A549 (cell line): ENCODE results near the gene HMGXB3. TPM values are rescaled to one million over a fixed set of nuclear protein-coding genes. Genes with fewer than 3 reads are reported as not detected.

Source experiments
- ATAC-seq, 2 experiments: fragments of 200-7000 bp in 1 of 2; fragments of >200 bp in 1 of 2; cut with Nextera tagmentation in 1 of 2; cut with Tn5 transposase in 1 of 2; 3 replicates each; pipeline versions ENCODE4 v1.8.0 to v1.9.1; 2018 to 2020; ENCODE audit warnings: mild to moderate bottlenecking in 1 of 2, moderate library complexity in 1 of 2
- CTCF ChIA-PET: fragments of 300-600 bp; sonication (Branson Sonifier 250); formaldehyde crosslinking; extraction: SDS; loops from one replicate; lab custom pipeline; 2021; ENCODE audit warnings: antibody characterized with exemption, inconsistent platforms; lab: Yijun Ruan, JAX
- POLR2A ChIA-PET: fragments of 350-600 bp; formaldehyde crosslinking; extraction: SDS; loops from one replicate; lab custom pipeline; 2021; ENCODE audit warnings: antibody characterized with exemption, inconsistent platforms; lab: Yijun Ruan, JAX
- DNase-seq, 2 experiments: peaks; one replicate each; pipeline versions ENCODE4 v3.0.0 to v3.0.0-alpha.2; 2011 to 2016; ENCODE audit warnings: low read depth in 1 of 2, low spot score in 1 of 2
- FAIRE-seq: peaks from 2 replicates; lab custom pipeline; 2011; peaks lifted over from hg19 to GRCh38; lab: Jason Lieb, UNC
- H3K27ac ChIP-seq, 2 experiments: fragments of >200 bp; sonication (Bioruptor Twin); formaldehyde crosslinking; 3 replicates each; pipeline ENCODE4 v1.5.1; 2016 to 2017
- H3K4me1 ChIP-seq: fragments of >200 bp; sonication (Bioruptor Twin); formaldehyde crosslinking; 3 replicates; pipeline ENCODE4 v1.6.1; 2016
- H3K4me2 ChIP-seq: fragments of >200 bp; sonication (Bioruptor Twin); formaldehyde crosslinking; 3 replicates; pipeline ENCODE4 v1.6.1; 2016
- H3K4me3 ChIP-seq: fragments of >200 bp; sonication (Bioruptor Twin); formaldehyde crosslinking; 3 replicates; pipeline ENCODE4 v1.5.1; 2016
- H3K9me3 ChIP-seq: fragments of >200 bp; sonication (Bioruptor Twin); formaldehyde crosslinking; 3 replicates; pipeline ENCODE4 v1.6.1; 2016
- ATOH8 ChIP-seq: fragments of 250-450 bp; sonication (Bioruptor Pico); IDR thresholded peaks from 2 replicates; pipeline ENCODE4 v1.5.0; 2020; ENCODE audit warnings: low read depth, mild to moderate bottlenecking, moderate library complexity
- BHLHE40 ChIP-seq: IDR thresholded peaks from 2 replicates; pipeline ENCODE4 v1.6.1; 2012; ENCODE audit warnings: low read depth, low read length, inconsistent platforms
- CBX2 ChIP-seq: fragments of 200-600 bp; sonication (generic); IDR thresholded peaks from 2 replicates; pipeline ENCODE4 v1.6.1; 2016; ENCODE audit warnings: low read depth, mild to moderate bottlenecking, borderline replicate concordance
- CBX8 ChIP-seq: fragments of 200-600 bp; sonication (generic); IDR thresholded peaks from 2 replicates; pipeline ENCODE4 v1.6.1; 2016
- CHD4 ChIP-seq: fragments of 200-600 bp; sonication (generic); IDR thresholded peaks from 2 replicates; pipeline ENCODE4 v1.6.1; 2016; ENCODE audit warnings: antibody characterized with exemption, mild to moderate bottlenecking, borderline replicate concordance
- E2F6 ChIP-seq: IDR thresholded peaks from 2 replicates; pipeline ENCODE4 v1.6.1; 2012; ENCODE audit warnings: low read depth, borderline replicate concordance
- EHMT2 ChIP-seq: fragments of 200-600 bp; sonication (generic); IDR thresholded peaks from 2 replicates; pipeline ENCODE4 v1.6.1; 2016; ENCODE audit warnings: antibody characterized with exemption, low read depth, mild to moderate bottlenecking, moderate library complexity
- ESRRA ChIP-seq: fragments of 150-350 bp; IDR thresholded peaks from 2 replicates; pipeline ENCODE4 v1.6.1; 2014; ENCODE audit warnings: mild to moderate bottlenecking, low read length, borderline replicate concordance
- FOSB ChIP-seq: fragments of 250-450 bp; sonication (Bioruptor Pico); IDR thresholded peaks from 2 replicates; pipeline ENCODE4 v1.5.0; 2020; ENCODE audit warnings: mild to moderate bottlenecking, moderate library complexity
- FOSL2 ChIP-seq, 2 experiments: fragments of 450-650 bp in 1 of 2; fragments of >200 bp in 1 of 2; sonication (Bioruptor Twin) in 1 of 2; formaldehyde crosslinking; IDR thresholded peaks; 2 replicates each; pipeline versions ENCODE4 v1.5.0 to v1.6.1; 2016 to 2020; ENCODE audit warnings: mild to moderate bottlenecking in 1 of 2, moderate library complexity in 1 of 2
- HOXB13 ChIP-seq: fragments of 250-450 bp; sonication (Bioruptor Pico); IDR thresholded peaks from 2 replicates; pipeline ENCODE4 v1.5.0; 2020; ENCODE audit warnings: low read depth, mild to moderate bottlenecking, moderate library complexity
- JUN ChIP-seq, 2 experiments: fragments of >200 bp; sonication (Bioruptor Twin); formaldehyde crosslinking; IDR thresholded peaks; 2 replicates in 1 of 2; 3 replicates in 1 of 2; pipeline ENCODE4 v1.6.1; 2016 to 2017
- KDM1A ChIP-seq: fragments of 200-600 bp; sonication (generic); IDR thresholded peaks from 2 replicates; pipeline ENCODE4 v1.6.1; 2016; ENCODE audit warnings: low read depth, mild to moderate bottlenecking
- KDM5A ChIP-seq: fragments of 200-600 bp; sonication (generic); IDR thresholded peaks from 2 replicates; pipeline ENCODE4 v1.6.1; 2016; ENCODE audit warnings: antibody characterized with exemption, mild to moderate bottlenecking
- NFE2L2 ChIP-seq: fragments of 150-350 bp; conservative IDR thresholded peaks from 2 replicates; pipeline ENCODE4 v1.6.1; 2014; ENCODE audit warnings: low read length
- NPAS2 ChIP-seq: fragments of 250-450 bp; sonication (Bioruptor Pico); IDR thresholded peaks from 2 replicates; pipeline ENCODE4 v1.8.0; 2022; ENCODE audit warnings: mild to moderate bottlenecking, moderate library complexity, borderline replicate concordance
- PHF8 ChIP-seq: fragments of 200-600 bp; sonication (generic); IDR thresholded peaks from 2 replicates; pipeline ENCODE4 v1.6.1; 2016; ENCODE audit warnings: low read depth, mild to moderate bottlenecking, antibody characterized with exemption, moderate library complexity, borderline replicate concordance
- POLR2AphosphoS2 ChIP-seq: conservative IDR thresholded peaks from 2 replicates; pipeline ENCODE4 v1.6.1; 2012; ENCODE audit warnings: low read length, improper control_type of control experiment, inconsistent platforms
- RAD21 ChIP-seq, 2 experiments: fragments of >200 bp in 1 of 2; sonication (Bioruptor Twin) in 1 of 2; formaldehyde crosslinking in 1 of 2; IDR thresholded peaks in 1 of 2; conservative IDR thresholded peaks in 1 of 2; 2 replicates in 1 of 2; 3 replicates in 1 of 2; pipeline ENCODE4 v1.6.1; 2012 to 2018; ENCODE audit warnings: inconsistent platforms in 1 of 2
- RCOR1 ChIP-seq: fragments of 150-350 bp; IDR thresholded peaks from 2 replicates; pipeline ENCODE4 v1.6.1; 2014; ENCODE audit warnings: antibody characterized with exemption, low read length, low read depth
- SMC3 ChIP-seq: fragments of >200 bp; sonication (Bioruptor Twin); formaldehyde crosslinking; IDR thresholded peaks from 3 replicates; pipeline ENCODE4 v1.6.1; 2018; ENCODE audit warnings: inconsistent platforms
- USF2 ChIP-seq: fragments of 450-650 bp; IDR thresholded peaks from 2 replicates; pipeline ENCODE4 v1.6.1; 2014; ENCODE audit warnings: antibody characterized with exemption
- ZC3H11A ChIP-seq: fragments of 450-650 bp; IDR thresholded peaks from 2 replicates; pipeline ENCODE4 v1.6.1; 2014; ENCODE audit warnings: antibody characterized with exemption, mild to moderate bottlenecking
- ZFP36 ChIP-seq: fragments of 450-650 bp; IDR thresholded peaks from 2 replicates; pipeline ENCODE4 v1.6.1; 2014; ENCODE audit warnings: borderline replicate concordance; ENCODE audit not compliant: partially characterized antibody
- WGBS: methylation state at CpG from one replicate; pipeline ENCODE4 v1.1.6; 2017; ENCODE audit errors: missing lambda C conversion rate; 5-methylcytosine and 5-hydroxymethylcytosine counted together
- polyA plus RNA-seq, 4 experiments: library from polyadenylated mRNA; depleted of rRNA in 3 of 4; stranded (reverse); fragments of >200 nt; fragmentation: RNase III in 1 of 4; extraction: RNeasy Plus Mini Kit Qiagen cat#74134 plus additional on column Dnase treatment in 1 of 4; gene quantifications; 2 replicates in 3 of 4; 3 replicates in 1 of 4; pipeline ENCODE4 v1.2.3, GENCODE V29; 2011 to 2017
- TF ChIP-seq, protein P1 (sequence below): fragments of >200 bp; sonication (Bioruptor Twin); formaldehyde crosslinking; IDR thresholded peaks from 3 replicates; pipeline ENCODE4 v1.6.1; 2016

HMGXB3 gene
- polyA plus RNA-seq, 2 of the 4 experiments (the other 2 are of a cell fraction): 20.5 to 34.1 TPM

- TF ChIP-seq FOSL2 (IDR thresholded peaks at IDR 0.05) (no peak), FOSL2 (CRISPR knock-in tag; IDR thresholded peaks at IDR 0.05) (no peak), JUN (IDR thresholded peaks at IDR 0.05) (no peak), NPAS2 (CRISPR knock-in tag) (no peak), ZFP36 (no peak), CHD4 (no peak), ATOH8 (CRISPR knock-in tag) (no peak), ZC3H11A (no peak)
These were observed 68.6 kb downstream of the HMGXB3 start (continued) for GRCh38 chr5:150068961-150069645.

GRCh38 chr5:150069672-150070627, 69.4 kb downstream of the HMGXB3 start:
- FAIRE-seq: no peak
- no peak for ATAC-seq
- ChIA-PET CTCF (interaction anchor here (1.2 kb wide), 1 partner anchor 8 kb away, joined by 3 read pairs; no protein-coding TSS in a partner anchor), POLR2A (no interaction called here)
- Histone ChIP-seq H3K9me3 (no peaks in the 10 kb centered on the region), H3K4me1 (0 out of 3 replicates have a peak, but pooled peaks cover 4% of the 10 kb centered on the region), H3K4me3 (no peak overlapping the region), H3K27ac (no peak overlapping the region), H3K4me2 (no peak overlapping the region)
- WGBS: 78% methylated on average over 11 of the region's 25 CpGs
- no peak for DNase-seq
- TF ChIP-seq RAD21 (conservative IDR thresholded peaks at IDR 0.05 in 1 of 2, IDR thresholded peaks at IDR 0.05 in 1 of 2) (no peak), PHF8 (no peak), HOXB13 (CRISPR knock-in tag) (no peak), EHMT2 (no peak), FOSB (CRISPR knock-in tag) (no peak), JUN (IDR thresholded peaks at IDR 0.05) (no peak), KDM5A (no peak), USF2 (no peak), CBX8 (no peak), E2F6 (no peak), CBX2 (no peak), ESRRA (no peak), RCOR1 (no peak), POLR2AphosphoS2 (no peak), NFE2L2 (no peak), KDM1A (no peak), BHLHE40 (no peak), ATOH8 (CRISPR knock-in tag) (no peak), SMC3 (no peak)
- TF ChIP-seq, protein P1, sequence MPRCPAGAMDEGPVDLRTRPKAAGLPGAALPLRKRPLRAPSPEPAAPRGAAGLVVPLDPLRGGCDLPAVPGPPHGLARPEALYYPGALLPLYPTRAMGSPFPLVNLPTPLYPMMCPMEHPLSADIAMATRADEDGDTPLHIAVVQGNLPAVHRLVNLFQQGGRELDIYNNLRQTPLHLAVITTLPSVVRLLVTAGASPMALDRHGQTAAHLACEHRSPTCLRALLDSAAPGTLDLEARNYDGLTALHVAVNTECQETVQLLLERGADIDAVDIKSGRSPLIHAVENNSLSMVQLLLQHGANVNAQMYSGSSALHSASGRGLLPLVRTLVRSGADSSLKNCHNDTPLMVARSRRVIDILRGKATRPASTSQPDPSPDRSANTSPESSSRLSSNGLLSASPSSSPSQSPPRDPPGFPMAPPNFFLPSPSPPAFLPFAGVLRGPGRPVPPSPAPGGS: no peak
